K562 (cell line): ENCODE measurements around the gene PPIF. TPM values are rescaled to one million over a fixed set of nuclear protein-coding genes. Genes with fewer than 3 reads are reported as not detected.

ENCODE experiments used
- ASH1L ChIP-seq: fragments of 450-650 bp; IDR thresholded peaks from 2 replicates; pipeline ENCODE4 v1.6.1; 2018; ENCODE audit warnings: borderline replicate concordance, mild to moderate bottlenecking, low read depth; ENCODE audit not compliant: partially characterized antibody
- CTBP1 ChIP-seq: fragments of 450-650 bp; IDR thresholded peaks from 2 replicates; pipeline ENCODE4 v1.6.1; 2016; ENCODE audit warnings: borderline replicate concordance
- ESRRB ChIP-seq: fragments of 250-450 bp; sonication (Bioruptor Pico); IDR thresholded peaks from 2 replicates; pipeline ENCODE4 v1.5.0; 2020; ENCODE audit warnings: mild to moderate bottlenecking, moderate library complexity, borderline replicate concordance
- ETV5 ChIP-seq: sonication (generic); formaldehyde crosslinking; IDR thresholded peaks from 2 replicates; pipeline ENCODE4 v1.4.0; 2020; ENCODE audit warnings: low read depth, mild to moderate bottlenecking, missing genetic modification reagents
- GTF2E2 ChIP-seq: fragments of 200-800 bp; sonication (Bioruptor generic); IDR thresholded peaks from 2 replicates; pipeline ENCODE4 v1.6.1; 2016; ENCODE audit warnings: missing genetic modification characterization, missing compliant biosample characterization
- MAZ ChIP-seq, 2 experiments: fragments of 450-650 bp in 1 of 2; sonication (generic) in 1 of 2; formaldehyde crosslinking; IDR thresholded peaks in 1 of 2; conservative IDR thresholded peaks in 1 of 2; 2 replicates each; pipeline versions ENCODE4 v1.4.0 to v1.5.0; 2020; ENCODE audit warnings: mild to moderate bottlenecking in 1 of 2, missing genetic modification reagents in 1 of 2
- MBD2 ChIP-seq: sonication (generic); IDR thresholded peaks from 2 replicates; pipeline ENCODE4 v1.6.1; 2016; ENCODE audit warnings: low read depth, borderline replicate concordance
- MECOM ChIP-seq: fragments of 250-450 bp; sonication (Bioruptor Pico); IDR thresholded peaks from 2 replicates; pipeline ENCODE4 v1.8.0; 2022; ENCODE audit warnings: inconsistent platforms
- MTA3 ChIP-seq: fragments of 450-650 bp; formaldehyde crosslinking; IDR thresholded peaks from 2 replicates; pipeline ENCODE4 v1.6.1; 2017; ENCODE audit warnings: mild to moderate bottlenecking, borderline replicate concordance
- PCBP1 ChIP-seq: fragments of 200-400 bp; formaldehyde crosslinking; IDR thresholded peaks from 2 replicates; pipeline ENCODE4 v1.6.1; 2018; ENCODE audit warnings: mild to moderate bottlenecking, low read depth, low read length; ENCODE audit not compliant: poor library complexity, severe bottlenecking
- PHF8 ChIP-seq: fragments of 200-600 bp; sonication (generic); IDR thresholded peaks from 2 replicates; pipeline ENCODE4 v1.6.1; 2012; ENCODE audit warnings: mixed run types, mild to moderate bottlenecking, inconsistent platforms, low read length, moderate library complexity, borderline replicate concordance
- POLR2AphosphoS5 ChIP-seq: IDR thresholded peaks from 2 replicates; pipeline ENCODE4 v1.6.1; 2011; ENCODE audit warnings: mild to moderate bottlenecking, low read depth, low read length, moderate library complexity; ENCODE audit not compliant: control insufficient read depth, insufficient read depth
- POLR2B ChIP-seq: fragments of 450-650 bp; IDR thresholded peaks from 2 replicates; pipeline ENCODE4 v1.6.1; 2018; ENCODE audit warnings: low read depth; ENCODE audit not compliant: partially characterized antibody
- SMC3 ChIP-seq: conservative IDR thresholded peaks from 2 replicates; pipeline ENCODE4 v1.6.1; 2011; ENCODE audit warnings: low read depth, low read length, improper control_type of control experiment; ENCODE audit not compliant: insufficient read depth
- SOX6 ChIP-seq: fragments of 450-650 bp; IDR thresholded peaks from 2 replicates; pipeline ENCODE4 v1.6.1; 2014; ENCODE audit warnings: mild to moderate bottlenecking
- SPI1 ChIP-seq: IDR thresholded peaks from 2 replicates; pipeline ENCODE4 v1.6.1; 2011; ENCODE audit warnings: low read depth, low read length, control low read depth, borderline replicate concordance
- TFAM ChIP-seq: fragments of 250-450 bp; sonication (Bioruptor Pico); conservative IDR thresholded peaks from 2 replicates; pipeline ENCODE4 v1.5.0; 2021; ENCODE audit warnings: mild to moderate bottlenecking, moderate library complexity
- ZNF695 ChIP-seq: fragments of 450-650 bp; formaldehyde crosslinking; IDR thresholded peaks from 2 replicates; pipeline ENCODE4 v1.4.0; 2020; ENCODE audit warnings: mild to moderate bottlenecking, moderate library complexity
- ZNF717 ChIP-seq: fragments of 250-450 bp; sonication (Bioruptor Pico); IDR thresholded peaks from 2 replicates; pipeline ENCODE4 v1.5.0; 2021
- ZNF830 ChIP-seq: fragments of 250-450 bp; sonication (Bioruptor Pico); IDR thresholded peaks from 2 replicates; pipeline ENCODE4 v1.5.0; 2021; ENCODE audit warnings: mild to moderate bottlenecking
- polyA plus RNA-seq, 8 experiments: library from polyadenylated mRNA; depleted of rRNA in 4 of 8; stranded (reverse) in 5 of 8; unstranded in 3 of 8; fragments of >200 nt; fragmentation: Nextera tagmentation in 2 of 8; fragmentation: Illumina TruSeq in 1 of 8; extraction: Ambion mirVana in 2 of 8; extraction: Trizol in 1 of 8; gene quantifications; 2 replicates each; pipeline versions ENCODE4 v1.2.1 to v1.2.3, GENCODE V29; 2011 to 2014; ENCODE audit warnings: inconsistent platforms in 1 of 8, missing spikeins in 1 of 8
- total RNA-seq, 7 experiments: library from RNA; depleted of rRNA in 6 of 7; stranded (reverse); fragments of >200 nt in 6 of 7; fragmentation: Illumina TruSeq in 2 of 7; extraction: Trizol in 2 of 7; gene quantifications; 2 replicates each; pipeline versions ENCODE4 v1.2.1 to v1.2.3, GENCODE V29; 2011 to 2021; ENCODE audit warnings: low replicate concordance in 1 of 7
- TF ChIP-seq, protein P1 (sequence below): fragments of 450-650 bp; IDR thresholded peaks from 2 replicates; pipeline ENCODE4 v1.6.1; 2017; ENCODE audit warnings: antibody characterized with exemption, mild to moderate bottlenecking
- TF ChIP-seq, protein P2 (sequence below): sonication (generic); formaldehyde crosslinking; IDR thresholded peaks from 2 replicates; pipeline ENCODE4 v1.8.0; 2022; ENCODE audit warnings: mild to moderate bottlenecking, missing genetic modification reagents
- TF ChIP-seq, protein P3 (sequence below): fragments of 250-450 bp; sonication (Bioruptor Pico); IDR thresholded peaks from 2 replicates; pipeline ENCODE4 v1.8.0; 2021; ENCODE audit warnings: borderline replicate concordance, mild to moderate bottlenecking, moderate library complexity; ENCODE audit not compliant: poor library complexity, severe bottlenecking

The PPIF gene
- total and polyA plus RNA-seq, 9 of the 15 experiments (the other 6 are each of a cell fraction or from before 2014, with no cell fraction given), result 40.9 to 287 (median 117) TPM

DNA sequence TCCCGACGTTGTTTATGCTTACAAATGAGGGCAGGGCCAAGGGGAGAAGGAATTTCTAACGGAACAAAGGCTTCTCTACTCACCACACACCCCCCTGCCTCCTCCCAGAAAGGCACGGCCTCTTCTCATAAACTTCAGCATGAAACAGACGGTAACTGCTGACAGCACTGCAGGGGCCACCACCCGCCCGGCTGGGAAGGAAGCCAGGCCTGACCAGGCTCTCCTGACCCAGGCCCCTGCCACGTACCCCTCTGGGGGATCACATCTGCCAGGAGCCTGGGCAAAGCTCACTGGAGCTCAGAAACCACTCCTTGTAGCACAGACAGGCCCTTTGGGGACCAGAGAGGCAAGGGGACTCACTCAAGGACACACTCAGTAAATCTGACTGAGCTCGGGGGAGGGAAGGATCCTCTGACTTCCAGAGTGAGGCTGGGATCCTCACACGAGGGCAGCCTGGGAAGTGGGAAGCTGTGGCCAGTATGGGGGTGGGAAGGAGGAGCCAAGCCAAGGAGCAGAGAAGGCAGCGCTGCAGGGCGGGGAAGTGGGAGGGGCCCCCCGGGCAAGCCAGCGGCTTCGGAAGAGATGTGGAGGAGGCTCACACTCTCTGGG lies 52.1 kb downstream of the PPIF start (continued):
- TF ChIP-seq, protein P1, sequence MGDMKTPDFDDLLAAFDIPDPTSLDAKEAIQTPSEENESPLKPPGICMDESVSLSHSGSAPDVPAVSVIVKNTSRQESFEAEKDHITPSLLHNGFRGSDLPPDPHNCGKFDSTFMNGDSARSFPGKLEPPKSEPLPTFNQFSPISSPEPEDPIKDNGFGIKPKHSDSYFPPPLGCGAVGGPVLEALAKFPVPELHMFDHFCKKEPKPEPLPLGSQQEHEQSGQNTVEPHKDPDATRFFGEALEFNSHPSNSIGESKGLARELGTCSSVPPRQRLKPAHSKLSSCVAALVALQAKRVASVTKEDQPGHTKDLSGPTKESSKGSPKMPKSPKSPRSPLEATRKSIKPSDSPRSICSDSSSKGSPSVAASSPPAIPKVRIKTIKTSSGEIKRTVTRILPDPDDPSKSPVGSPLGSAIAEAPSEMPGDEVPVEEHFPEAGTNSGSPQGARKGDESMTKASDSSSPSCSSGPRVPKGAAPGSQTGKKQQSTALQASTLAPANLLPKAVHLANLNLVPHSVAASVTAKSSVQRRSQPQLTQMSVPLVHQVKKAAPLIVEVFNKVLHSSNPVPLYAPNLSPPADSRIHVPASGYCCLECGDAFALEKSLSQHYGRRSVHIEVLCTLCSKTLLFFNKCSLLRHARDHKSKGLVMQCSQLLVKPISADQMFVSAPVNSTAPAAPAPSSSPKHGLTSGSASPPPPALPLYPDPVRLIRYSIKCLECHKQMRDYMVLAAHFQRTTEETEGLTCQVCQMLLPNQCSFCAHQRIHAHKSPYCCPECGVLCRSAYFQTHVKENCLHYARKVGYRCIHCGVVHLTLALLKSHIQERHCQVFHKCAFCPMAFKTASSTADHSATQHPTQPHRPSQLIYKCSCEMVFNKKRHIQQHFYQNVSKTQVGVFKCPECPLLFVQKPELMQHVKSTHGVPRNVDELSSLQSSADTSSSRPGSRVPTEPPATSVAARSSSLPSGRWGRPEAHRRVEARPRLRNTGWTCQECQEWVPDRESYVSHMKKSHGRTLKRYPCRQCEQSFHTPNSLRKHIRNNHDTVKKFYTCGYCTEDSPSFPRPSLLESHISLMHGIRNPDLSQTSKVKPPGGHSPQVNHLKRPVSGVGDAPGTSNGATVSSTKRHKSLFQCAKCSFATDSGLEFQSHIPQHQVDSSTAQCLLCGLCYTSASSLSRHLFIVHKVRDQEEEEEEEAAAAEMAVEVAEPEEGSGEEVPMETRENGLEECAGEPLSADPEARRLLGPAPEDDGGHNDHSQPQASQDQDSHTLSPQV, result peak; percentile 58; the same call in 1 of the 2 replicates
- TF ChIP-seq TFAM (CRISPR knock-in tag) (no peak), ESRRB (CRISPR knock-in tag) (no peak), GTF2E2 (no peak), MTA3 (no peak), ASH1L (no peak), MAZ (CRISPR knock-in tag; conservative IDR thresholded peaks at IDR 0.05 in 1 of 2, IDR thresholded peaks at IDR 0.05 in 1 of 2) (peak; percentile 62; a peak in 3 of 4 replicates), ETV5 (CRISPR knock-in tag) (peak; percentile 43; the same call in 1 of the 2 replicates), ZNF717 (CRISPR knock-in tag) (no peak), SOX6 (no peak), CTBP1 (peak; percentile 33; the same call in 1 of the 2 replicates), MECOM (CRISPR knock-in tag) (no peak), ZNF830 (CRISPR knock-in tag) (no peak), PCBP1 (no peak), POLR2AphosphoS5 (0 out of 2 replicates have a peak, but pooled peaks have one; percentile 20), ZNF695 (CRISPR knock-in tag) (no peak), POLR2B (no peak), SPI1 (peak; percentile 58; the same call in 1 of the 2 replicates), SMC3 (no peak), MBD2 (peak; percentile 16; the same call in 1 of the 2 replicates), PHF8 (peak; percentile 57; the same call in 1 of the 2 replicates)
- TF ChIP-seq, protein P2, sequence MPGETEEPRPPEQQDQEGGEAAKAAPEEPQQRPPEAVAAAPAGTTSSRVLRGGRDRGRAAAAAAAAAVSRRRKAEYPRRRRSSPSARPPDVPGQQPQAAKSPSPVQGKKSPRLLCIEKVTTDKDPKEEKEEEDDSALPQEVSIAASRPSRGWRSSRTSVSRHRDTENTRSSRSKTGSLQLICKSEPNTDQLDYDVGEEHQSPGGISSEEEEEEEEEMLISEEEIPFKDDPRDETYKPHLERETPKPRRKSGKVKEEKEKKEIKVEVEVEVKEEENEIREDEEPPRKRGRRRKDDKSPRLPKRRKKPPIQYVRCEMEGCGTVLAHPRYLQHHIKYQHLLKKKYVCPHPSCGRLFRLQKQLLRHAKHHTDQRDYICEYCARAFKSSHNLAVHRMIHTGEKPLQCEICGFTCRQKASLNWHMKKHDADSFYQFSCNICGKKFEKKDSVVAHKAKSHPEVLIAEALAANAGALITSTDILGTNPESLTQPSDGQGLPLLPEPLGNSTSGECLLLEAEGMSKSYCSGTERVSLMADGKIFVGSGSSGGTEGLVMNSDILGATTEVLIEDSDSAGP (CRISPR knock-in tag), result no peak
- TF ChIP-seq, protein P3, sequence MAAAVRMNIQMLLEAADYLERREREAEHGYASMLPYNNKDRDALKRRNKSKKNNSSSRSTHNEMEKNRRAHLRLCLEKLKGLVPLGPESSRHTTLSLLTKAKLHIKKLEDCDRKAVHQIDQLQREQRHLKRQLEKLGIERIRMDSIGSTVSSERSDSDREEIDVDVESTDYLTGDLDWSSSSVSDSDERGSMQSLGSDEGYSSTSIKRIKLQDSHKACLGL (CRISPR knock-in tag), result no peak
